Measurements from ENCODE around the gene OR8G5.

- TF ChIP-seq TAF1 (IDR thresholded peaks at IDR 0.05; ENCODE audit: low read depth): no peak
- no peak for TF ChIP-seq CTCF (IDR thresholded peaks at IDR 0.05; ENCODE audit: poor library complexity, severe bottlenecking)
- TF ChIP-seq POLR2AphosphoS5 (IDR thresholded peaks at IDR 0.05): no peak
- no peak for TF ChIP-seq EZH2 (IDR thresholded peaks at IDR 0.05; ENCODE audit: borderline replicate concordance, insufficient read depth, low read length, poor library complexity, severe bottlenecking)
- TF ChIP-seq RAD21 (conservative IDR thresholded peaks at IDR 0.05): no peak
- TF ChIP-seq EP300 (conservative IDR thresholded peaks at IDR 0.05; ENCODE audit: poor library complexity, severe bottlenecking): no peak
Observed at GRCh38 chr11:124301548-124301947, 45.4 kb downstream of the OR8G5 start.

Data from neural cell (in vitro differentiated cells).